Activated CD8-positive, alpha-beta memory T cell treated with anti-CD3 and anti-CD28 coated beads, Interleukin-2, amount 50 U/mL, for 48 hours (primary cell): ENCODE results near the gene LRRC73.
"Not testable (repeated sequence)": the region's sequence is repeated elsewhere in the genome, so short reads cannot be mapped to it uniquely, and the experiment has no call there.

ENCODE experiments used
- DNase-seq: peaks from one replicate; pipeline ENCODE4 v3.0.0-alpha.2; 2020

LRRC73 gene

GRCh38 chr6:43459535-43459934, 50.6 kb downstream of the LRRC73 start:
- no peak for DNase-seq

- not testable (repeated sequence) for DNase-seq
These were observed 52.0 kb downstream of the LRRC73 start for GRCh38 chr6:43458154-43458553.

GRCh38 chr6:43457643-43458042, 52.5 kb downstream of the LRRC73 start:
- no peak for DNase-seq
